Activated naive CD8-positive, alpha-beta T cell treated with anti-CD3 and anti-CD28 coated beads, Interleukin-2, amount 50 U/mL, for 24 hours (primary cell): ENCODE data around the gene GIT2.
"Not testable (repeated sequence)": the region's sequence is repeated elsewhere in the genome, so short reads cannot be mapped to it uniquely, and the experiment has no call there.

Source experiments
- ATAC-seq: fragments of 150-1000 bp; cut with Tn5 transposase; one replicate; pipeline ENCODE4 v1.10.0; 2021
- DNase-seq: peaks from one replicate; pipeline ENCODE4 v3.0.0; 2021
- H3K27ac Mint-ChIP-seq: one replicate; pipeline ENCODE4 v1.8.0; 2021; ENCODE audit warnings: mild to moderate bottlenecking, mixed read lengths
- H3K27me3 Mint-ChIP-seq: one replicate; pipeline ENCODE4 v1.8.0; 2021; ENCODE audit warnings: mixed read lengths
- H3K36me3 Mint-ChIP-seq: one replicate; pipeline ENCODE4 v1.8.0; 2021; ENCODE audit warnings: low read depth, mixed read lengths
- H3K4me1 Mint-ChIP-seq: one replicate; pipeline ENCODE4 v1.8.0; 2021; ENCODE audit warnings: mixed read lengths
- H3K4me3 Mint-ChIP-seq: one replicate; pipeline ENCODE4 v1.8.0; 2021; ENCODE audit warnings: mild to moderate bottlenecking, moderate library complexity, mixed read lengths
- H3K9me3 Mint-ChIP-seq: one replicate; pipeline ENCODE4 v1.8.0; 2021; ENCODE audit warnings: mixed read lengths

GIT2 gene

GRCh38 chr12:110012659-110013058 lies 16.5 kb upstream of the GIT2 start:
- peaks cover 71% of the 10 kb centered on the region for H3K4me1 Mint-ChIP-seq
- H3K4me3 Mint-ChIP-seq = no peak overlapping the region
- H3K27ac Mint-ChIP-seq = peak overlapping the region; percentile 78
- ATAC-seq (no peak), DNase-seq (no peak)
- peaks cover 4% of the 10 kb centered on the region for H3K9me3 Mint-ChIP-seq
- H3K27me3 Mint-ChIP-seq = no peaks in the 10 kb centered on the region
- peaks cover 31% of the 10 kb centered on the region for H3K36me3 Mint-ChIP-seq

GRCh38 chr12:110012137-110012536 lies 16.0 kb upstream of the GIT2 start:
- DNase-seq (peak; percentile 25), ATAC-seq (peak; percentile 70)
- Mint-ChIP-seq H3K9me3 (peaks cover 4% of the 10 kb centered on the region), H3K4me1 (peaks cover 73% of the 10 kb centered on the region), H3K27ac (peak overlapping the region; percentile 78), H3K4me3 (peak overlapping the region; percentile 13), H3K36me3 (peaks cover 29% of the 10 kb centered on the region), H3K27me3 (no peaks in the 10 kb centered on the region)

- no peak for ATAC-seq
- Mint-ChIP-seq H3K36me3 (peaks cover 32% of the 10 kb centered on the region), H3K27ac (peak overlapping the region; percentile 33), H3K9me3 (peaks cover 4% of the 10 kb centered on the region), H3K27me3 (no peaks in the 10 kb centered on the region), H3K4me3 (peak overlapping the region; percentile 5), H3K4me1 (peaks cover 83% of the 10 kb centered on the region)
- no peak for DNase-seq
Measured at GRCh38 chr12:110010853-110011723, 14.9 kb upstream of the GIT2 start.

DNA sequence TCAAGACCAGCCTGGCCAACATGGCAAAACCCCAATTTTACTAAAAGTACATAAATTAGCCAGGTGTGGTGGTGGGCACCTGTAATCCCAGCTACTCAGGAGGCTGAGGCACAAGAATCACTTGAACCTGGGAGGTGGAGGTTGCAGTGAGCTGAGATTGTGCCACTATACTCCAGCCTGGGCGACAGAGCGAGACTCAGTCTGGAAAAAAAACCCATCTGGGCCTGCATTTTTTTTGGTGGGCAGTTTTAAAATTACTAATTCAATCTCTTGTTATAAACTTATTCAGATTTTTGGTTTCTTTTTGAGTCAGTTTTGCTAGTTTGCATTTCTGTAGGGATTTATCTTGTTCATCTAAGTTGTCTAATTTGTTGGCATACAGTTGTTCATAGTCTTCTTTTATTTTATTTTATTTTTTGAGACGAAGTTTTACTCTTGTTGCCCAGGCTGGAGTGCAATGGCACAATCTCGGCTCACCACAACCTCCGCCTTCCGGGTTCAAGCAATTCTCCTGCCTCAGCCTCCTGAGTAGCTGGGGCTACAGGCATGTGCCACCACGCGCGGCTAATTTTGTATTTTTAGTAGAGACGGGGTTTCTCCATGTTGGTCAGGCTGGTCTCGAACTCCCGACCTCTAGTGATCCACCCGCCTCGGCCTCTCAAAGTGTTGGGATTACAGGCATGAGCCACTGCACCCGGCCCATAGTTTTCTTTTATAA lies 12.7 kb upstream of the GIT2 start:
- peak overlapping the region; percentile 57 for H3K27ac Mint-ChIP-seq
- H3K9me3 Mint-ChIP-seq, H3K27me3 Mint-ChIP-seq, DNase-seq: not testable (repeated sequence)
- peaks cover 28% of the 10 kb centered on the region for H3K36me3 Mint-ChIP-seq
- H3K4me1 Mint-ChIP-seq = peaks cover 90% of the 10 kb centered on the region
- peak overlapping the region; percentile 36 for H3K4me3 Mint-ChIP-seq
- ATAC-seq = peak; percentile 16

- Mint-ChIP-seq H3K36me3 (peaks cover 29% of the 10 kb centered on the region), H3K27me3 (no peaks in the 10 kb centered on the region), H3K4me3 (no peak overlapping the region), H3K27ac (peak overlapping the region; percentile 67), H3K9me3 (peaks cover 4% of the 10 kb centered on the region), H3K4me1 (peaks cover 95% of the 10 kb centered on the region)
- DNase-seq = no peak
- ATAC-seq = no peak
Measured at GRCh38 chr12:110007881-110008280, 11.7 kb upstream of the GIT2 start.

GRCh38 chr12:110006115-110006514 lies 9.9 kb upstream of the GIT2 start:
- Mint-ChIP-seq H3K4me3 (no peak overlapping the region), H3K27ac (peak overlapping the region; percentile 18), H3K4me1 (peaks cover 94% of the 10 kb centered on the region), H3K36me3 (peaks cover 23% of the 10 kb centered on the region), H3K27me3 (no peaks in the 10 kb centered on the region), H3K9me3 (peaks cover 4% of the 10 kb centered on the region)
- DNase-seq = no peak
- no peak for ATAC-seq

DNA sequence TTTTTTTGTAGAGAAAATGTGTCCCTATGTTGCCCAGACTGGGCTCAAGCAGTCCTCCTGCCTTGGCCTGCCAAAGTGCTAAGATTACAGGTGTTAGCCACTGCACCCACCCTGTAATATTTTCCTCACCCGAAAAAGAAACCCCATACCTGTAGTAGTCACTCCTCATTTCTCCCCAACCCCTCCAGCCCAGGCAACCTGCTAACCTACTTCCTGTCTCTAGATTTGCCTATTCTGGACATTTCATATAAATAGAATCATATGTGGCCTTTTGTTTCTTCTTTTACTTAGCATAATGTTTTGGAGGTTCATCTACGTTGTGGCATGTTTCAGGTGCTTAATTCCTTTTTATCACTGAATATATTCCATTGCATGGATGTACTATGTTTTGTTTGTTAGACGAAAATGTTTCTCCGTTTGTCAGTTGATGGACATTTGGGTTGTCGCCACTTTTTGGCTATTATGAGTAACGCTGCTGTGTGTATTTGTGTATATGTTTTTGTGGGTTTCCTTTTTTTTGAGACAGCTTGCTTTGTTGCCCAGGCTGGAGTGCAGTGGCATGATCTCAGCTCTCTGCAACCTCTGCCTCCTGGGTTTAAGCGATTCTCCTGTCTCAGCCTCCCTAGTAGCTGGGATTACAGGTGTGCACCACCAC lies 9.3 kb upstream of the GIT2 start:
- peaks cover 4% of the 10 kb centered on the region for H3K9me3 Mint-ChIP-seq
- H3K4me3 Mint-ChIP-seq = peak overlapping the region; percentile 33
- DNase-seq (no peak), ATAC-seq (peak; percentile 61)
- H3K36me3 Mint-ChIP-seq = peaks cover 23% of the 10 kb centered on the region
- peak overlapping the region; percentile 84 for H3K27ac Mint-ChIP-seq
- no peaks in the 10 kb centered on the region for H3K27me3 Mint-ChIP-seq
- H3K4me1 Mint-ChIP-seq = peaks cover 94% of the 10 kb centered on the region

DNA sequence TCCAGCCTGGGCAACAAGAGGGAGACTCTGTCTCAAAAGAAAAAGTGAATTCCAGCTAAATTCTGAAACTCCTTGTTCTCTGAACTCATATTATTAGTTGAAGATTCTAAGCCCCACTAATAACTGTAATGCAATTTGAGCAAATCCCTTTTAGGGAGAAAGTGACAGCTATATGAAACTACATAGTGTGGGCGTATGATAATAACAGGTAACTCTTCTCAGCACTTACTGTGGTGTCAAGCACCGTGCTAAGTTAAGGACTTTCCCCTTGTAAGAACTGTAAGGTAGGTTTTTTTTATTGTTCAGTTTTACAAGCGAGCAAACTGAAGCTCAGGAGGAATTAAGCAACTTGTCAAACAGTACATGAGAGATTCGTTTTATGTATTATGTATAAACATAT lies 8.4 kb upstream of the GIT2 start:
- H3K27ac Mint-ChIP-seq = peak overlapping the region; percentile 84
- ATAC-seq (peak; percentile 78), DNase-seq (no peak)
- H3K27me3 Mint-ChIP-seq = no peaks in the 10 kb centered on the region
- H3K4me1 Mint-ChIP-seq = peaks cover 93% of the 10 kb centered on the region
- peak overlapping the region; percentile 33 for H3K4me3 Mint-ChIP-seq
- H3K9me3 Mint-ChIP-seq = peaks cover 4% of the 10 kb centered on the region
- H3K36me3 Mint-ChIP-seq = peaks cover 22% of the 10 kb centered on the region

- peaks cover 19% of the 10 kb centered on the region for H3K36me3 Mint-ChIP-seq
- no peak for DNase-seq
- H3K4me3 Mint-ChIP-seq = no peak overlapping the region
- peaks cover 3% of the 10 kb centered on the region for H3K9me3 Mint-ChIP-seq
- H3K27me3 Mint-ChIP-seq = no peaks in the 10 kb centered on the region
- ATAC-seq = no peak
- H3K4me1 Mint-ChIP-seq = peaks cover 88% of the 10 kb centered on the region
- peak overlapping the region; percentile 75 for H3K27ac Mint-ChIP-seq
Measured at GRCh38 chr12:110002676-110003515, 6.7 kb upstream of the GIT2 start.

GRCh38 chr12:110001596-110001995 lies 5.4 kb upstream of the GIT2 start:
- ATAC-seq (no peak), DNase-seq (no peak)
- Mint-ChIP-seq H3K4me1 (peaks cover 85% of the 10 kb centered on the region), H3K4me3 (no peak overlapping the region), H3K27ac (no peak overlapping the region), H3K27me3 (no peaks in the 10 kb centered on the region), H3K9me3 (no peaks in the 10 kb centered on the region), H3K36me3 (peaks cover 11% of the 10 kb centered on the region)

DNA sequence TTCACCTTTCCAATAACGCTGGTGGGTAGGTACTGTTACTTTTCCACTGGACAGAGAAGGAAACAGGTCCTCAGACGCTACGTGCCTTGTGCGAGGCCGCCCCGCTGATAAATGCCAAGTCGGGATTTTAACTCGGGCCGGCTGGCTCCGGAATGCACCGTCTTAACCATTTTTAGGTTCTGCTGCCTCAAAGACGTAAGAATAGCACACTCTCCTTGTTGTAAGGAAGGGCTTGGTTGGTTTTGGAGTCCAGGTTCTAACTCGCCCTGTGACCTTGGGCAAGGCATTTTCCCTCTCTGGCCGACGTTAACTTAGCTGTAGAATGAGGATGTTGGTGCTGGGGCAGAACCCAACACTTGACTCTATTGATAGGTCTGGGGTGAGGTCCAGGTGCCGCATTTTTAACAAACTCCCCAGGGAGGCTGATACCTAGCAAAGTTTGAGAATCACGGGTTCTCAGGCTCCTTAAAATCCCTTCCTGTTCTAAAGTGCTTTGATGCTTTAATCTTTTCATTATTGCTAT lies 3.9 kb upstream of the GIT2 start:
- peak overlapping the region; percentile 93 for H3K4me3 Mint-ChIP-seq
- ATAC-seq (no peak), DNase-seq (no peak)

DNA sequence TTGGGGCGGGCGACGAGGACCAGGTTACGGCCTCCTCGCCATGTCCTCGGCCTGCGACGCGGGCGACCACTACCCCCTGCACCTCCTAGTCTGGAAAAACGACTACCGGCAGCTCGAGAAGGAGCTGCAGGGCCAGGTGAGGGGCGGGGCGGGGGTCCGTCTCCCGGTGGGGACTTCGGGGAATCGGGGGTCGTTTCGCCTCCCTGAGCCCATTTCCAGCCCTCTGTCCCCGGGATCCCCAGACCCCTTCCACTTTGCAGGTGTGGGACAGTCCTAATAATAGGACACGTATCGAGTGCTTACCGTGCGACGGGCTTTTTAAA lies 3.4 kb upstream of the GIT2 start:
- DNase-seq (no peak), ATAC-seq (no peak)
- Mint-ChIP-seq H3K36me3 (peaks cover 7% of the 10 kb centered on the region), H3K27me3 (no peaks in the 10 kb centered on the region), H3K4me3 (peak overlapping the region; percentile 93), H3K27ac (peak overlapping the region; percentile 93), H3K9me3 (no peaks in the 10 kb centered on the region), H3K4me1 (peaks cover 73% of the 10 kb centered on the region)

More for the DNA sequence above, 3.9 kb upstream of the GIT2 start:
- peaks cover 7% of the 10 kb centered on the region for H3K36me3 Mint-ChIP-seq
- H3K27me3 Mint-ChIP-seq = no peaks in the 10 kb centered on the region
- peaks cover 74% of the 10 kb centered on the region for H3K4me1 Mint-ChIP-seq
- H3K9me3 Mint-ChIP-seq = no peaks in the 10 kb centered on the region
- peak overlapping the region; percentile 93 for H3K27ac Mint-ChIP-seq

GRCh38 chr12:109998904-109999648 lies 2.9 kb upstream of the GIT2 start, which contains the start of gene ANKRD13A:
TSS of gene ANKRD13A (plus strand) at chr12:109999430. CDS start at chr12:109999689, 259 bp downstream.
- Mint-ChIP-seq H3K4me3 (peak within 1 kb of the TSS; percentile 94), H3K27me3 (no peaks in the 10 kb centered on the region), H3K36me3 (peaks cover 7% of the 10 kb centered on the region), H3K27ac (peak within 1 kb of the TSS; percentile 98), H3K4me1 (peaks cover 73% of the 10 kb centered on the region), H3K9me3 (no peaks in the 10 kb centered on the region)
- ATAC-seq (peak; percentile 66), DNase-seq (peak; percentile 82)
